ENCODE data around the gene CDKL5.

DNA sequence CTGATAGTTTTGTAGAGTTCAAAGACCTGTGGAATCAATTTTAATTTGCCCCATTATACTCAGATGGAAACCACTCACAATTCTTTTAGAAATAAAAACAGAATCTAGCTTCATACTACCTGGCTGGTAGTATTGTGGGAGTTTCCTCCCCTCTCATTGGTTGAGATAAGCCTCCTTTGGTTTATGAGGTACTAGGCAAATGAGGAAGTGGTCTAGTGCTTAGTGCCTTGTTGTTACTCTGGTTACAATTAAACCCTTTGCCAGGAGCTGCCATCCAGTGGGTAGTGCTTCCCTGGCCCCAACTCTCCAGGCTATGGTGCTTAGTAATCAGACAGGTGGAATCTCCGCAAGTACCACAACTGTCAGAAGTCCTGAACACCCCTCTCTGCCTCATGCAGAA, 118.3 kb downstream of the CDKL5 start:
- TF ChIP-seq MAFK (IDR thresholded peaks at IDR 0.05; ENCODE audit: partially characterized antibody) (no peak), HOXA7 (CRISPR knock-in tag; IDR thresholded peaks at IDR 0.05) (no peak), KDM5A (IDR thresholded peaks at IDR 0.05) (no peak), EP300 (IDR thresholded peaks at IDR 0.05) (no peak), CHD2 (IDR thresholded peaks at IDR 0.05; ENCODE audit: low read length, partially characterized antibody) (no peak), POLR2A (IDR thresholded peaks at IDR 0.05; ENCODE audit: low read length) (no peak), RCOR1 (IDR thresholded peaks at IDR 0.05; ENCODE audit: low read depth, low read length) (no peak), FOSB (CRISPR knock-in tag; IDR thresholded peaks at IDR 0.05) (no peak), KDM1A (IDR thresholded peaks at IDR 0.05; ENCODE audit: low read depth) (no peak), NFE2L2 (conservative IDR thresholded peaks at IDR 0.05; ENCODE audit: low read length) (no peak)
- TF ChIP-seq, protein P1, sequence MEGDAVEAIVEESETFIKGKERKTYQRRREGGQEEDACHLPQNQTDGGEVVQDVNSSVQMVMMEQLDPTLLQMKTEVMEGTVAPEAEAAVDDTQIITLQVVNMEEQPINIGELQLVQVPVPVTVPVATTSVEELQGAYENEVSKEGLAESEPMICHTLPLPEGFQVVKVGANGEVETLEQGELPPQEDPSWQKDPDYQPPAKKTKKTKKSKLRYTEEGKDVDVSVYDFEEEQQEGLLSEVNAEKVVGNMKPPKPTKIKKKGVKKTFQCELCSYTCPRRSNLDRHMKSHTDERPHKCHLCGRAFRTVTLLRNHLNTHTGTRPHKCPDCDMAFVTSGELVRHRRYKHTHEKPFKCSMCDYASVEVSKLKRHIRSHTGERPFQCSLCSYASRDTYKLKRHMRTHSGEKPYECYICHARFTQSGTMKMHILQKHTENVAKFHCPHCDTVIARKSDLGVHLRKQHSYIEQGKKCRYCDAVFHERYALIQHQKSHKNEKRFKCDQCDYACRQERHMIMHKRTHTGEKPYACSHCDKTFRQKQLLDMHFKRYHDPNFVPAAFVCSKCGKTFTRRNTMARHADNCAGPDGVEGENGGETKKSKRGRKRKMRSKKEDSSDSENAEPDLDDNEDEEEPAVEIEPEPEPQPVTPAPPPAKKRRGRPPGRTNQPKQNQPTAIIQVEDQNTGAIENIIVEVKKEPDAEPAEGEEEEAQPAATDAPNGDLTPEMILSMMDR (IDR thresholded peaks at IDR 0.05): no peak
- TF ChIP-seq, protein P2, sequence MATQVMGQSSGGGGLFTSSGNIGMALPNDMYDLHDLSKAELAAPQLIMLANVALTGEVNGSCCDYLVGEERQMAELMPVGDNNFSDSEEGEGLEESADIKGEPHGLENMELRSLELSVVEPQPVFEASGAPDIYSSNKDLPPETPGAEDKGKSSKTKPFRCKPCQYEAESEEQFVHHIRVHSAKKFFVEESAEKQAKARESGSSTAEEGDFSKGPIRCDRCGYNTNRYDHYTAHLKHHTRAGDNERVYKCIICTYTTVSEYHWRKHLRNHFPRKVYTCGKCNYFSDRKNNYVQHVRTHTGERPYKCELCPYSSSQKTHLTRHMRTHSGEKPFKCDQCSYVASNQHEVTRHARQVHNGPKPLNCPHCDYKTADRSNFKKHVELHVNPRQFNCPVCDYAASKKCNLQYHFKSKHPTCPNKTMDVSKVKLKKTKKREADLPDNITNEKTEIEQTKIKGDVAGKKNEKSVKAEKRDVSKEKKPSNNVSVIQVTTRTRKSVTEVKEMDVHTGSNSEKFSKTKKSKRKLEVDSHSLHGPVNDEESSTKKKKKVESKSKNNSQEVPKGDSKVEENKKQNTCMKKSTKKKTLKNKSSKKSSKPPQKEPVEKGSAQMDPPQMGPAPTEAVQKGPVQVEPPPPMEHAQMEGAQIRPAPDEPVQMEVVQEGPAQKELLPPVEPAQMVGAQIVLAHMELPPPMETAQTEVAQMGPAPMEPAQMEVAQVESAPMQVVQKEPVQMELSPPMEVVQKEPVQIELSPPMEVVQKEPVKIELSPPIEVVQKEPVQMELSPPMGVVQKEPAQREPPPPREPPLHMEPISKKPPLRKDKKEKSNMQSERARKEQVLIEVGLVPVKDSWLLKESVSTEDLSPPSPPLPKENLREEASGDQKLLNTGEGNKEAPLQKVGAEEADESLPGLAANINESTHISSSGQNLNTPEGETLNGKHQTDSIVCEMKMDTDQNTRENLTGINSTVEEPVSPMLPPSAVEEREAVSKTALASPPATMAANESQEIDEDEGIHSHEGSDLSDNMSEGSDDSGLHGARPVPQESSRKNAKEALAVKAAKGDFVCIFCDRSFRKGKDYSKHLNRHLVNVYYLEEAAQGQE (IDR thresholded peaks at IDR 0.05): no peak

Data from A549 (cell line).